ENCODE data around the gene DBI.

The DBI gene

GRCh38 chr2:119352357-119352756 lies 14.4 kb upstream of the DBI start:
- TF ChIP-seq REST (IDR thresholded peaks at IDR 0.05; ENCODE audit: insufficient read depth in 1 of 2, low read depth in 2 of 2, low read length in 2 of 2) (no peak), POLR2AphosphoS5 (IDR thresholded peaks at IDR 0.05; ENCODE audit: low read depth, low read length) (no peak), FOXP2 (optimal IDR thresholded peaks at IDR 0.05; ENCODE audit: borderline replicate concordance, extremely low read depth, extremely low read length, insufficient read depth) (no peak), SIN3A (IDR thresholded peaks at IDR 0.05; ENCODE audit: borderline replicate concordance, insufficient read depth, low read length) (no peak), TAF1 (IDR thresholded peaks at IDR 0.05; ENCODE audit: borderline replicate concordance, insufficient read depth, low read length) (no peak)

GRCh38 chr2:119354860-119355259 lies 11.9 kb upstream of the DBI start:
- no peak for TF ChIP-seq TAF1 (IDR thresholded peaks at IDR 0.05; ENCODE audit: borderline replicate concordance, insufficient read depth, low read length)
- TF ChIP-seq FOXP2 (optimal IDR thresholded peaks at IDR 0.05; ENCODE audit: borderline replicate concordance, extremely low read depth, extremely low read length, insufficient read depth), result no peak
- no peak for TF ChIP-seq REST (IDR thresholded peaks at IDR 0.05; ENCODE audit: insufficient read depth in 1 of 2, low read depth in 2 of 2, low read length in 2 of 2)
- no peak for TF ChIP-seq SIN3A (IDR thresholded peaks at IDR 0.05; ENCODE audit: borderline replicate concordance, insufficient read depth, low read length)
- no peak for TF ChIP-seq POLR2AphosphoS5 (IDR thresholded peaks at IDR 0.05; ENCODE audit: low read depth, low read length)

GRCh38 chr2:119359774-119360173 lies 7.0 kb upstream of the DBI start:
- TF ChIP-seq SIN3A (IDR thresholded peaks at IDR 0.05; ENCODE audit: borderline replicate concordance, insufficient read depth, low read length) (no peak), POLR2AphosphoS5 (IDR thresholded peaks at IDR 0.05; ENCODE audit: low read depth, low read length) (no peak), REST (IDR thresholded peaks at IDR 0.05; ENCODE audit: insufficient read depth in 1 of 2, low read depth in 2 of 2, low read length in 2 of 2) (no peak), FOXP2 (optimal IDR thresholded peaks at IDR 0.05; ENCODE audit: borderline replicate concordance, extremely low read depth, extremely low read length, insufficient read depth) (no peak), TAF1 (IDR thresholded peaks at IDR 0.05; ENCODE audit: borderline replicate concordance, insufficient read depth, low read length) (no peak)

- TF ChIP-seq REST (IDR thresholded peaks at IDR 0.05; ENCODE audit: insufficient read depth in 1 of 2, low read depth in 2 of 2, low read length in 2 of 2) (no peak), POLR2AphosphoS5 (IDR thresholded peaks at IDR 0.05; ENCODE audit: low read depth, low read length) (no peak), FOXP2 (optimal IDR thresholded peaks at IDR 0.05; ENCODE audit: borderline replicate concordance, extremely low read depth, extremely low read length, insufficient read depth) (no peak), SIN3A (IDR thresholded peaks at IDR 0.05; ENCODE audit: borderline replicate concordance, insufficient read depth, low read length) (no peak), TAF1 (IDR thresholded peaks at IDR 0.05; ENCODE audit: borderline replicate concordance, insufficient read depth, low read length) (no peak)
Measured at GRCh38 chr2:119360423-119360966, 6.3 kb upstream of the DBI start.

GRCh38 chr2:119364798-119365197 lies 2.0 kb upstream of the DBI start:
- TF ChIP-seq POLR2AphosphoS5 (IDR thresholded peaks at IDR 0.05; ENCODE audit: low read depth, low read length) (no peak), TAF1 (IDR thresholded peaks at IDR 0.05; ENCODE audit: borderline replicate concordance, insufficient read depth, low read length) (no peak), SIN3A (IDR thresholded peaks at IDR 0.05; ENCODE audit: borderline replicate concordance, insufficient read depth, low read length) (no peak), FOXP2 (optimal IDR thresholded peaks at IDR 0.05; ENCODE audit: borderline replicate concordance, extremely low read depth, extremely low read length, insufficient read depth) (no peak), REST (IDR thresholded peaks at IDR 0.05; ENCODE audit: insufficient read depth in 1 of 2, low read depth in 2 of 2, low read length in 2 of 2) (no peak)

Measured in PFSK-1 (cell line).